ENCODE measurements around the gene TRPT1.
"Not testable (repeated sequence)": the region's sequence is repeated elsewhere in the genome, so short reads cannot be mapped to it uniquely, and the experiment has no call there.

Gene TRPT1

GRCh38 chr11:64247729-64248531 is 21.9 kb upstream of the TRPT1 start (continued):
- TF ChIP-seq POU6F1 (CRISPR knock-in tag; IDR thresholded peaks at IDR 0.05; ENCODE audit: borderline replicate concordance, low read depth) (no peak), TCF4 (CRISPR knock-in tag; IDR thresholded peaks at IDR 0.05; ENCODE audit: borderline replicate concordance) (no peak), TOX (CRISPR knock-in tag; IDR thresholded peaks at IDR 0.05; ENCODE audit: borderline replicate concordance) (no peak), CSDC2 (CRISPR knock-in tag; IDR thresholded peaks at IDR 0.05) (no peak)

- peak; percentile 77 for ATAC-seq
- peak; percentile 11; the same call in 1 of the 2 replicates for TF ChIP-seq ZNF70 (CRISPR knock-in tag; IDR thresholded peaks at IDR 0.05)
- no peak for TF ChIP-seq BACH2 (CRISPR knock-in tag; IDR thresholded peaks at IDR 0.05; ENCODE audit: borderline replicate concordance)
- 0 out of 2 replicates have a peak, but pooled peaks have one; percentile 29 for TF ChIP-seq TSHZ2 (CRISPR knock-in tag; IDR thresholded peaks at IDR 0.05)
- no peak for TF ChIP-seq CSDC2 (CRISPR knock-in tag; IDR thresholded peaks at IDR 0.05)
These were observed 21.1 kb upstream of the TRPT1 start, which contains the start of gene PPP1R14B for GRCh38 chr11:64246871-64247728. PPP1R14B (minus strand) TSS chr11:64246943; CDS start chr11:64246673, 270 bp downstream.

- not testable (repeated sequence) for ATAC-seq
These were observed 20.6 kb upstream of the TRPT1 start for GRCh38 chr11:64246621-64246870.

GRCh38 chr11:64245797-64246620 is 20.0 kb upstream of the TRPT1 start:
- peak; percentile 1; the same call in 2 of the 3 replicates for ATAC-seq
- TF ChIP-seq ZNF8 (CRISPR knock-in tag; IDR thresholded peaks at IDR 0.05) (peak; percentile 9; the same call in 1 of the 2 replicates), PATZ1 (CRISPR knock-in tag; IDR thresholded peaks at IDR 0.05; ENCODE audit: borderline replicate concordance) (peak; percentile 7; the same call in 1 of the 2 replicates), GLIS3 (CRISPR knock-in tag; IDR thresholded peaks at IDR 0.05) (no peak), ARNTL (CRISPR knock-in tag; IDR thresholded peaks at IDR 0.05; ENCODE audit: borderline replicate concordance, low read depth) (no peak)

- no peak for ATAC-seq
- TF ChIP-seq SNAI2 (CRISPR knock-in tag; IDR thresholded peaks at IDR 0.05) (no peak), PATZ1 (CRISPR knock-in tag; IDR thresholded peaks at IDR 0.05; ENCODE audit: borderline replicate concordance) (peak; percentile 51; the same call in 1 of the 2 replicates)
These were observed 19.4 kb upstream of the TRPT1 start for GRCh38 chr11:64245401-64245796.
